Bronchial epithelial cell (primary cell): ENCODE measurements around the gene NRAP. TPM values are rescaled to one million over a fixed set of nuclear protein-coding genes. Genes with fewer than 3 reads are reported as not detected.

Experiments used
- DNase-seq: peaks from one replicate; pipeline ENCODE4 v3.0.0-alpha.2; 2010; ENCODE audit warnings: low read depth
- FAIRE-seq: peaks from 2 replicates; lab custom pipeline; 2011; peaks lifted over from hg19 to GRCh38; lab: Jason Lieb, UNC
- H3K27me3 ChIP-seq: 2 replicates; pipeline ENCODE4 v1.5.1; 2011; ENCODE audit warnings: low read length; ENCODE audit not compliant: control insufficient read depth, insufficient read depth
- H3K36me3 ChIP-seq: 2 replicates; pipeline ENCODE4 v1.5.1; 2011; ENCODE audit warnings: low read length; ENCODE audit not compliant: control insufficient read depth, insufficient read depth
- H3K4me3 ChIP-seq: 2 replicates; pipeline ENCODE4 v1.5.1; 2011; ENCODE audit warnings: mild to moderate bottlenecking, low read depth, low read length, control low read depth
- total RNA-seq: library from RNA; depleted of rRNA; stranded (reverse); fragments of >200 nt; gene quantifications from 2 replicates; pipeline ENCODE4 v1.2.1, GENCODE V29; 2014
- TF ChIP-seq, protein P1 (sequence below): IDR thresholded peaks from 2 replicates; pipeline ENCODE4 v1.5.1; 2011; ENCODE audit warnings: mild to moderate bottlenecking, moderate library complexity, low read length, control low read depth, inconsistent platforms; ENCODE audit not compliant: insufficient read depth, severe bottlenecking

NRAP gene
- total RNA-seq, 1 donor from 2014 or later = not detected

DNA sequence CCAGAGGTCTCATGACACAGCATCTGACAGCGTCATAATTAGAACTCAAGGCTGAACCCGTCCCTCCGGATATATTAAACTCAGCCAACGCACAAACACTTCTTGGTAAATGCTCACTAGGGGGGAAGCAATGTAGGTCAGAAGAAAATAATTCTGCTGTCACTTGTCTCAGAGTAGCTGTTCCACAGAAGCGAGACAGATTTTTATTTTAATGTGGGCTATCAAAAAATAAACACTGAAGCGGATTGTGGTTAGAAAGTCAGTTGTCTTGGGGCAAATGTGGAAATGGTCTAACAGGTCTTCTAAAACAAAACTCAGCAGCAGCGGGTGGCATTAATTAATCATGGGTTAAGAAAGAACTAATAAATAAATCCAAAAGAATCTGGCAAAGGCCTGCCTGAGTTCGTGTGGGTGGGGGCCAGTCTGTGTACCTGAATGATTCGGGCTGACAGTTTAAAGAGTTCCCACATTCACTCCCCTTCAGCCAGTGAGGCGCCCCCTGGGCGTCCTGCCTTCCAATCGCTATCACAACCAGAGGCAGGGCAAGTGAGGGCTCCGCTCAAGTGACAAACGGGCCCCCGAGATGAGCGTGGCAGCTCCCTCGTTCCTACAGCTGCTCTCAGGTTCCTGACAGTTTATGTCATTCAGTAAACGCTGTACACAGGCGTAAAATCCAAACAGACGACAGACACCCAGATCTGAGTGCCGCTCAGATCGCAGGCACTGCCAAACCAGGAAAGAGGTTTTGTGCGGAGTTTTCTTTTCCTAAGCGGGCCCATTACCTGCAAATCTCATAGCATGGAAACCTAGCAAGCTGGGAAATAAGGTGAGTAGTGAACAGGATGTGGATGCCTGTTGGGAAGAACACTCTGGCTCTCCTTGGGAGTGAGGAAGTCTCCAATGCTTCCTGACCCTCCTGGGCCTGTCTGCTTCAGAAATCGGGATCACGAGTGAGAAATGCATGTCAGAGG is 52.9 kb downstream of the NRAP start:
- DNase-seq (no peak), FAIRE-seq (no peak)
- Histone ChIP-seq H3K27me3 (no peaks in the 10 kb centered on the region), H3K4me3 (no peak overlapping the region), H3K36me3 (no peaks in the 10 kb centered on the region)
- TF ChIP-seq, protein P1, sequence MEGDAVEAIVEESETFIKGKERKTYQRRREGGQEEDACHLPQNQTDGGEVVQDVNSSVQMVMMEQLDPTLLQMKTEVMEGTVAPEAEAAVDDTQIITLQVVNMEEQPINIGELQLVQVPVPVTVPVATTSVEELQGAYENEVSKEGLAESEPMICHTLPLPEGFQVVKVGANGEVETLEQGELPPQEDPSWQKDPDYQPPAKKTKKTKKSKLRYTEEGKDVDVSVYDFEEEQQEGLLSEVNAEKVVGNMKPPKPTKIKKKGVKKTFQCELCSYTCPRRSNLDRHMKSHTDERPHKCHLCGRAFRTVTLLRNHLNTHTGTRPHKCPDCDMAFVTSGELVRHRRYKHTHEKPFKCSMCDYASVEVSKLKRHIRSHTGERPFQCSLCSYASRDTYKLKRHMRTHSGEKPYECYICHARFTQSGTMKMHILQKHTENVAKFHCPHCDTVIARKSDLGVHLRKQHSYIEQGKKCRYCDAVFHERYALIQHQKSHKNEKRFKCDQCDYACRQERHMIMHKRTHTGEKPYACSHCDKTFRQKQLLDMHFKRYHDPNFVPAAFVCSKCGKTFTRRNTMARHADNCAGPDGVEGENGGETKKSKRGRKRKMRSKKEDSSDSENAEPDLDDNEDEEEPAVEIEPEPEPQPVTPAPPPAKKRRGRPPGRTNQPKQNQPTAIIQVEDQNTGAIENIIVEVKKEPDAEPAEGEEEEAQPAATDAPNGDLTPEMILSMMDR = no peak

DNA sequence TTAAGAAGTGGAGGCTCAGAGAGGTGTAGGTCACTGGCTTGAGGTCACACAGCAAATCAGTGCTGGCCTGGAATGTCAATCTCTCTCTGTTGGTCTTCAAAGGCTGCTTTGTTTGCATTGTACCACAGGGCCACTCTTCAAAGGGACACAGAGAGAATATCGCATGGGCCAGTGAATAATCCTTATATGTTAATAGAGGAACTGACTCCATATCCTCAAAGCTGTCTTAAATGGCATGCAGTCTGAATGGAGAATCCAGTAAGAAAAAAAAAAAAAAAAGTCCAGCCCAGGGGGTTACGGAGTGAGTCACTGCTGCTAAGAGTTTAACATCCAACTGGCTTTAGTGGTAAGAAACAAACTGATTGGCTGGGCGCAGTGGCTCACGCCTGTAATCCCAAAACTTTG is 54.1 kb downstream of the NRAP start:
- no peaks in the 10 kb centered on the region for H3K36me3 ChIP-seq
- peak; percentile 7 for DNase-seq
- TF ChIP-seq, protein P1 = no peak
- no peak overlapping the region for H3K4me3 ChIP-seq
- H3K27me3 ChIP-seq = no peaks in the 10 kb centered on the region
- FAIRE-seq = no peak

DNA sequence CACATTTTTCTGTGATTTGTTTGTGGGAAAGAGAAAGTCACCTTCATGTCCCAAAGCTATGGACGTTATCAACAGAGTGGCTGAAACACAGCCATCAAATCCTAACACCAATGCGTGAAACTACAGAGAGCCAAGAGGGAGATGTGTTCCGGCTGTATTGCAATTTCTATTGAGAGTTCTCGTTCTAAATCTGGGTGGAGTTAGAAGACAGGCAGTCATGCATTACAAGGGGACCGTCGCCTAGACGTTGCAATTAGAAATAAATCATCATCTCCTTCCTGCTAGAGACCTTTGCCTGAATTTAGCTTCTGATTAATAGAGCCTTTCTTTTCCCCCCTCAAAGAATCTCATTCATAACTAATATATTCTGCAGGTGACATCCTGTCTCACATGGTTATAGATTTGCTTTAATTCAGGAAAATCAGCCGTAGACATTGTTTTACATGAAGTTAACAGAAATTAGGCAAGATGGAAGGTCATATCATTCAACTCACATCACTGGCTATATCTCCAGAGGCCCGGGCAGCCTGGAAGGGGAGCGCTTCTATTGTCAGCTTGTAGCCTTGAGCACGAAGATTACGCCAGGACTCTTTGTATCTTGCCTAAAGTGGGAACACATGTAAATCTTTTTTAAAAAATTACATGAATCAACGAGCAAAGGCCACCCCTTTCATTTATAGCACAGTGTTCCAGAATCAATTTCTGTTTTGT is 58.4 kb downstream of the NRAP start:
- H3K4me3 ChIP-seq = no peak overlapping the region
- no peaks in the 10 kb centered on the region for H3K36me3 ChIP-seq
- FAIRE-seq (no peak), DNase-seq (no peak)
- TF ChIP-seq, protein P1 = no peak
- no peaks in the 10 kb centered on the region for H3K27me3 ChIP-seq

DNA sequence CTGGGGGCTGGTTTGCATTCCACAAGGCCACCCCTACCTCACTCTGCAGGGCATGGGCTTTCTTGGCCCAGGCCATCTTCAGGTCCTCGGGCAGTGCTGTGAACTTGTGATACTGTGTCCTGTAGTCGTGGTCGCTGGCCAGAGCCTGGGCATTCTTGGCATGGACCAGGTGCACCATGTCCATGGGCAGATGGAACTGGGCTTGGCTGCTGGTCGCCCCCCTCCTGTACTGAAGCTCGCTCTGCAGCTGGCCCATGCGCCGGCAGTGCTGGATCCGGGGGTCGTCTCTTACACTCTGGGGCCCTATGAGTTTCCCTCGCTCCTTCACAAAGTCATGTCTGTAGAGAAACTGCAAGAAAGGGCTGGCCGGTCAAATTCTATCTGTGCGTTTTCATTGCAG is 59.3 kb downstream of the NRAP start:
- TF ChIP-seq, protein P1 = no peak
- Histone ChIP-seq H3K4me3 (no peak overlapping the region), H3K36me3 (no peaks in the 10 kb centered on the region), H3K27me3 (no peaks in the 10 kb centered on the region)
- DNase-seq (no peak), FAIRE-seq (peak; percentile 79)

DNA sequence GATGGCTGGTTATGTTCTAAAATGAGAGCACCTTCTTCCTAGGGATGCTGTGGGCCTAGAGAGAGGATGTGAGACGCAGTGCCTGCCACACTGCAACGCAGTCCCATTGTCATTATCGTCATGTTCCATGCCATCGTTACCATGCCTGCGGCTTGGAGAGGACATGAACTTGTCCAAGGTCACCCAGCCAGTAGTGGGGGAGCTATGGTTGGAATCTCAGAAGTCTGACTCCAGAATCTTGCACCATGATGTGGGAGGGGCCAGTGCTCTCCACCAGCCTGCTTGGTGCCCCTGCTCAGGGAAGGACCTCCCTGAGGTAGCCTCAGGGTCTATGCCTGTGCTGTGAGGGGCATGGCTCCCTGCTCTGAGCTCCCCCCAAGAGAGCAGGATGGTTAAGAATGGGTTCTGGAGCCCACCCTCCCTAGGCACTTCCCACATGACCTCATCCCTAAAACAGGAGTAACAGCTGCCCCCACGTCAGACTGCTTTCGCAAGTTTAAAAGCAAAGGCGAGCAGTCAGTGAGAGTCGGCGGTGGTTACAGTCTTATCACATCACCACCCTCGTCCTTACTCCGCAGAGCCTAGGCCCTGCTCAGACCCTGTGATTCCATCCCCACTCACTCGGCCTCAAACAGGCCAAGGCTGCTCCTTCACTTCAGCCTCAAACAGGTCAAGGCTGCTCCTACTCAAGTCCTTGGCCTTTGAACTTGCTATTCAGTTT is 60.6 kb downstream of the NRAP start:
- no peaks in the 10 kb centered on the region for H3K36me3 ChIP-seq
- no peak overlapping the region for H3K4me3 ChIP-seq
- FAIRE-seq = peak; percentile 60
- DNase-seq = no peak
- TF ChIP-seq, protein P1 = no peak
- no peaks in the 10 kb centered on the region for H3K27me3 ChIP-seq
